Choroid plexus epithelial cell (primary cell): ENCODE data around the gene DBN1.
"Not testable (repeated sequence)": the region's sequence is repeated elsewhere in the genome, so short reads cannot be mapped to it uniquely, and the experiment has no call there.

Experiments
- DNase-seq: peaks from one replicate; pipeline ENCODE4 v3.0.0-alpha.2; 2010; ENCODE audit warnings: low read depth
- H3K4me3 ChIP-seq: 2 replicates; pipeline ENCODE4 v1.5.1; 2011; ENCODE audit warnings: low read depth, mild to moderate bottlenecking, control low read depth, low read length, moderate library complexity
- TF ChIP-seq, protein P1 (sequence below): conservative IDR thresholded peaks from 2 replicates; pipeline ENCODE4 v1.5.1; 2011; ENCODE audit warnings: low read depth, mild to moderate bottlenecking, control low read depth, inconsistent platforms, low read length, moderate library complexity

DBN1 gene

GRCh38 chr5:177419046-177419445 is 54.4 kb downstream of the DBN1 start:
- no peak overlapping the region for H3K4me3 ChIP-seq
- TF ChIP-seq, protein P1, sequence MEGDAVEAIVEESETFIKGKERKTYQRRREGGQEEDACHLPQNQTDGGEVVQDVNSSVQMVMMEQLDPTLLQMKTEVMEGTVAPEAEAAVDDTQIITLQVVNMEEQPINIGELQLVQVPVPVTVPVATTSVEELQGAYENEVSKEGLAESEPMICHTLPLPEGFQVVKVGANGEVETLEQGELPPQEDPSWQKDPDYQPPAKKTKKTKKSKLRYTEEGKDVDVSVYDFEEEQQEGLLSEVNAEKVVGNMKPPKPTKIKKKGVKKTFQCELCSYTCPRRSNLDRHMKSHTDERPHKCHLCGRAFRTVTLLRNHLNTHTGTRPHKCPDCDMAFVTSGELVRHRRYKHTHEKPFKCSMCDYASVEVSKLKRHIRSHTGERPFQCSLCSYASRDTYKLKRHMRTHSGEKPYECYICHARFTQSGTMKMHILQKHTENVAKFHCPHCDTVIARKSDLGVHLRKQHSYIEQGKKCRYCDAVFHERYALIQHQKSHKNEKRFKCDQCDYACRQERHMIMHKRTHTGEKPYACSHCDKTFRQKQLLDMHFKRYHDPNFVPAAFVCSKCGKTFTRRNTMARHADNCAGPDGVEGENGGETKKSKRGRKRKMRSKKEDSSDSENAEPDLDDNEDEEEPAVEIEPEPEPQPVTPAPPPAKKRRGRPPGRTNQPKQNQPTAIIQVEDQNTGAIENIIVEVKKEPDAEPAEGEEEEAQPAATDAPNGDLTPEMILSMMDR, result no peak
- peak; percentile 59 for DNase-seq

- H3K4me3 ChIP-seq, DNase-seq: not testable (repeated sequence)
Observed at GRCh38 chr5:177417081-177417480, 56.4 kb downstream of the DBN1 start.

- no peak for DNase-seq
- TF ChIP-seq, protein P1, result no peak
- no peak overlapping the region for H3K4me3 ChIP-seq
Observed at GRCh38 chr5:177414481-177414880, 59.0 kb downstream of the DBN1 start.

DNA sequence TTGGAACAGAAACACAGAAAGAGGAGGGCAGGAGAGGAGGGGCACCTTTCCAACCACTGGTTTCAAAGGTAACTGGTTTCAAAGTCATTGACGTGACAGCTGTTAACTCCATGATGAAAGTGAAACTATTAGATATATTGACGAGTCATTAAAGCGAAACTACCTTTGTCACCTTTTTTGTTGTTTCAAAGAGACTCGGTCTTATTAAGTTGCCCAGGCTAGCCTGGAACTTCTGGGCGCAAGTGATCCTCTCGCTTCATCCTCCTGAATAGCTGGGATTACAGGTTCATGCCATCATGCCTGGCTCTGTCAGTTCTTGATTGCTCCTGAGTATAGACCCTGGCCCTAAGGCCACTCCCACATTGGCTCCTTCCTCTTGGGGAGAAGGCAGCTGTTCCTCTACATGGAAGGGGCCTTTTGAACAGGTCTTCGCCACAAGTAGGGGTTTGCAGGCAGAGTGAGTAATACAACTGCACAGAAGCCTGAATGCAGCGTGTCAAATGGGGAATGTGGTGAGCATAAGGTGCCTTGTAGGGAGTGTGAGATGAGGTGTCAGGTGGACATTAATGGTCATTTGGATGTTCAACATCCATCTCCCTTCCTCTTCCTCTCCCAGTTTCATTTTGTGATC is 60.7 kb downstream of the DBN1 start:
- no peak overlapping the region for H3K4me3 ChIP-seq
- DNase-seq, result no peak

DNA sequence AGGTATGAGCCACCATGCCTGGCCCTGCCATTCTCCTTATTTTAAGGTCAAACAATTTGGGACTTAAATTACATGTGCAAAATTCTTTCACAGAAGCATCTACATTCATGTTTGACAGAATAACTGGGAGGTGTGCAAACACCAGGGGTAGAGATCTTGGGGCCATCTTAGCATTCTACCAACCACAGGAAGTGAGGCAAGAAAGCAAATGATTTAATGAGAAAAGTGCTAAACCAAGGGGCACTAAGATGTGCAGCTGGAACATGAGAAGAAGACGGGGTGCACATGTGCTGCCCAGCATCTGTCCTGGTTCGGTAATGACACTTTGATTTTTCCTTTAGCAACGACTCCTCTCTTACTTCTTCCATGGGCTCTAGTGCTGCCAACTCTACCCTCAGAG is 62.9 kb downstream of the DBN1 start:
- H3K4me3 ChIP-seq, result no peak overlapping the region
- no peak for DNase-seq
- TF ChIP-seq, protein P1, result no peak

More for the DNA sequence above, 60.7 kb downstream of the DBN1 start:
- TF ChIP-seq, protein P1, result no peak

GRCh38 chr5:177409043-177409801 is 64.2 kb downstream of the DBN1 start, which contains the start of gene F12:
TSS of gene F12 (minus strand) at chr5:177409564. CDS start at chr5:177409527, 37 bp downstream.
- TF ChIP-seq, protein P1, result no peak
- no peak within 1 kb of the TSS for H3K4me3 ChIP-seq
- DNase-seq, result no peak
